Liver (tissue), 9 donors: Measurements from ENCODE around the gene SRC. TPM values are rescaled to one million over a fixed set of nuclear protein-coding genes. Genes with fewer than 3 reads are reported as not detected.
"Not testable (repeated sequence)": the region's sequence is repeated elsewhere in the genome, so short reads cannot be mapped to it uniquely, and the experiment has no call there.

ENCODE experiments used
- DNase-seq: peaks from one replicate; pipeline ENCODE4 v3.0.0-alpha.2; 2017; ENCODE audit warnings: low spot score
- H3K27ac ChIP-seq, 2 donors: one replicate each; pipeline ENCODE4 v1.7.0; 2013; ENCODE audit warnings: inconsistent platforms in 2 of 2, low read length in 2 of 2, control low read depth in 1 of 2, low read depth in 1 of 2, mild to moderate bottlenecking in 1 of 2
- H3K27me3 ChIP-seq, 4 donors: one replicate each; pipeline versions ENCODE4 v1.6.1 to v1.7.0; 2013; ENCODE audit warnings: low read length in 3 of 4, inconsistent platforms in 1 of 4, mild to moderate bottlenecking in 1 of 4, moderate library complexity in 1 of 4; ENCODE audit not compliant: control insufficient read depth in 4 of 4, insufficient read depth in 4 of 4
- H3K36me3 ChIP-seq, 4 donors: one replicate each; pipeline versions ENCODE4 v1.6.1 to v1.7.0; 2013; ENCODE audit warnings: low read length in 3 of 4, mild to moderate bottlenecking in 3 of 4, low read depth in 1 of 4, moderate library complexity in 1 of 4; ENCODE audit not compliant: control insufficient read depth in 4 of 4, insufficient read depth in 3 of 4
- H3K4me1 ChIP-seq, 4 donors: one replicate each; pipeline versions ENCODE4 v1.6.1 to v1.7.0; 2013; ENCODE audit warnings: low read length in 3 of 4, mild to moderate bottlenecking in 3 of 4, moderate library complexity in 1 of 4; ENCODE audit not compliant: control insufficient read depth in 4 of 4, insufficient read depth in 4 of 4
- H3K4me3 ChIP-seq, 3 donors: one replicate each; pipeline versions ENCODE4 v1.6.1 to v1.7.0; 2013; ENCODE audit warnings: low read length in 3 of 3, control low read depth in 1 of 3, low read depth in 1 of 3, mild to moderate bottlenecking in 1 of 3
- H3K9ac ChIP-seq, 2 donors: one replicate each; pipeline ENCODE4 v1.7.0; 2013; ENCODE audit warnings: low read length in 2 of 2, mild to moderate bottlenecking in 2 of 2, moderate library complexity in 2 of 2, control low read depth in 1 of 2, low read depth in 1 of 2
- H3K9me3 ChIP-seq, 4 donors: one replicate each; pipeline versions ENCODE4 v1.6.1 to v1.7.0; 2013; ENCODE audit warnings: low read length in 3 of 4; ENCODE audit not compliant: control insufficient read depth in 4 of 4
- EGR1 ChIP-seq, 2 donors: IDR thresholded peaks; 2 replicates each; pipeline ENCODE4 v1.6.1; 2016 to 2018; ENCODE audit warnings: antibody characterized with exemption in 2 of 2, low read depth in 2 of 2
- FOXA1 ChIP-seq: IDR thresholded peaks from 2 replicates; pipeline ENCODE4 v1.6.1; 2016; ENCODE audit warnings: antibody characterized with exemption
- FOXA2 ChIP-seq: IDR thresholded peaks from 2 replicates; pipeline ENCODE4 v1.6.1; 2016; ENCODE audit warnings: antibody characterized with exemption
- GABPA ChIP-seq, 2 donors: IDR thresholded peaks in 1 of 2; conservative IDR thresholded peaks in 1 of 2; 2 replicates each; pipeline ENCODE4 v1.6.1; 2016; ENCODE audit warnings: antibody characterized with exemption in 2 of 2, mild to moderate bottlenecking in 1 of 2, moderate library complexity in 1 of 2
- HNF4G ChIP-seq: IDR thresholded peaks from 2 replicates; pipeline ENCODE4 v1.6.1; 2016; ENCODE audit warnings: antibody characterized with exemption
- JUND ChIP-seq, 2 donors: IDR thresholded peaks; 2 replicates each; pipeline ENCODE4 v1.6.1; 2016; ENCODE audit warnings: antibody characterized with exemption in 2 of 2
- NR2F2 ChIP-seq: IDR thresholded peaks from 2 replicates; pipeline ENCODE4 v1.6.1; 2016; ENCODE audit warnings: antibody characterized with exemption
- RAD21 ChIP-seq, 2 donors: IDR thresholded peaks; 2 replicates each; pipeline ENCODE4 v1.6.1; 2016; ENCODE audit warnings: antibody characterized with exemption in 2 of 2, mild to moderate bottlenecking in 2 of 2
- RXRA ChIP-seq, 2 donors: IDR thresholded peaks; 2 replicates each; pipeline ENCODE4 v1.6.1; 2017 to 2018; ENCODE audit warnings: antibody characterized with exemption in 2 of 2, mild to moderate bottlenecking in 1 of 2
- TAF1 ChIP-seq: conservative IDR thresholded peaks from 2 replicates; pipeline ENCODE4 v1.6.1; 2016; ENCODE audit warnings: antibody characterized with exemption, mild to moderate bottlenecking
- WGBS: extraction: QIAGEN DNeasy Blood & Tissue Kit; methylation state at CpG from one replicate; pipeline ENCODE4 v1.1.7; 2013; 5-methylcytosine and 5-hydroxymethylcytosine counted together
- polyA plus RNA-seq, 2 donors: library from polyadenylated mRNA; stranded (reverse) in 1 of 2; unstranded in 1 of 2; fragments of 200-250 nt in 1 of 2; fragments of >200 nt in 1 of 2; fragmentation: Nextera tagmentation in 1 of 2; extraction: Ambion mirVana in 1 of 2; gene quantifications; one replicate each; pipeline versions ENCODE4 v1.2.1 to v1.2.3, GENCODE V29; 2013 to 2015
- total RNA-seq, 2 donors: library from RNA; depleted of rRNA; stranded (reverse); fragments of >200 nt; gene quantifications; one replicate each; pipeline ENCODE4 v1.2.3, GENCODE V29; 2014
- TF ChIP-seq, protein P1 (sequence below): IDR thresholded peaks from 2 replicates; pipeline ENCODE4 v1.6.1; 2016; ENCODE audit warnings: antibody characterized with exemption
- TF ChIP-seq, protein P2 (sequence below): IDR thresholded peaks from 2 replicates; pipeline ENCODE4 v1.6.1; 2016; ENCODE audit warnings: antibody characterized with exemption
- TF ChIP-seq, protein P3 (sequence below): IDR thresholded peaks from 2 replicates; pipeline ENCODE4 v1.6.1; 2016; ENCODE audit warnings: antibody characterized with exemption
- donor health status: healthy.
- donor health status: healthy.
- donor health status: healthy.
- donor health status: healthy.
- donor health status: healthy.

The SRC gene
- total and polyA plus RNA-seq, 4 donors, result 3.3 to 21.2 (median 5.4) TPM

DNA sequence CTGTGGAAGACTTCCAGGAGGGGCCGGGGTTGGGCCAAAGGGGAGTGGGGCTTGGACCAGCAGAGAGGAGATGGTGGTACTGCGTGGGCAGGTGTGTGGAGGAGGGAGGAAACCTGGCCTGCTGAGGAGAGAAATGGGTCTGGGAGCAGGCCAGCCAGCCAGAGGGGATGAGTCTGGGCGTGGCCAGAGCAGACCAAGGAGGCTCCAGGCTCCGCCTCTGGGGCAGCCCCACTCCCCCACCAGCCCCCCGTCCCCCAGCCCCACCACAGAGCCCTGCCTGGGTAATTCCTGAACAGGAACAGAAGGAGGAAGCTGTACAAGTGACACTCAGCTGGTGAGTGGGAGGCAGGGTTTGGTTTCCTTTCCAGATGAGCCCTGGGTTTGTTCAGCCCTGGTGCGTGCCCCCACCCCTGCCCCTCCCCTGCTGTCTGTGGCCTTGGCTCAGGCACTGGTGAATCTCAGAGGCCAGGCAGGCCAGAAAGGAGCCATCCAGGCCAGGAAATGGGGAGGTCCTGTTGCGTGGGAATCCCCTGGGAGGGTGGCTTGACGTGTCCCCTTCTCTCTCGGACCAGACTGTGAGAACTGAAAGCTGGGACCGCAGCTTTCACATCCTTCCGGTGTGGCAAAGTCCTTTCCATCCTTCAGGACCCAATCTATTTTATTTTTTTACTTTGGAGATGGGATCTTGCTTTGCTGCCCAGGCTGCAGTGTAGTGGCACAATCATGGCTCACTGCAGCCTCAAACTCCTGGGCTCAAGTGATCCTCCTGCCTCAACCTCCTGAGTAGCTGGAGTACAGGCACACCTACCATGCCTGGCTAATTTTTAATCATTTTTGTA, 9.4 kb upstream of the SRC start:
- no peak for DNase-seq
- Histone ChIP-seq H3K27me3 (no peaks in the 10 kb centered on the region), H3K36me3 (no peaks in the 10 kb centered on the region), H3K9me3 (no peaks in the 10 kb centered on the region), H3K9ac (no peak overlapping the region), H3K4me3 (no peak overlapping the region), H3K27ac (no peak overlapping the region), H3K4me1 (peaks cover 0 to 4% (median 0%) of the 10 kb centered on the region in 4 donors)
- WGBS, result 66% methylated on average over 11 of the region's 11 CpGs
- no peak for TF ChIP-seq TAF1
- peak; percentile 36 for TF ChIP-seq NR2F2

DNA sequence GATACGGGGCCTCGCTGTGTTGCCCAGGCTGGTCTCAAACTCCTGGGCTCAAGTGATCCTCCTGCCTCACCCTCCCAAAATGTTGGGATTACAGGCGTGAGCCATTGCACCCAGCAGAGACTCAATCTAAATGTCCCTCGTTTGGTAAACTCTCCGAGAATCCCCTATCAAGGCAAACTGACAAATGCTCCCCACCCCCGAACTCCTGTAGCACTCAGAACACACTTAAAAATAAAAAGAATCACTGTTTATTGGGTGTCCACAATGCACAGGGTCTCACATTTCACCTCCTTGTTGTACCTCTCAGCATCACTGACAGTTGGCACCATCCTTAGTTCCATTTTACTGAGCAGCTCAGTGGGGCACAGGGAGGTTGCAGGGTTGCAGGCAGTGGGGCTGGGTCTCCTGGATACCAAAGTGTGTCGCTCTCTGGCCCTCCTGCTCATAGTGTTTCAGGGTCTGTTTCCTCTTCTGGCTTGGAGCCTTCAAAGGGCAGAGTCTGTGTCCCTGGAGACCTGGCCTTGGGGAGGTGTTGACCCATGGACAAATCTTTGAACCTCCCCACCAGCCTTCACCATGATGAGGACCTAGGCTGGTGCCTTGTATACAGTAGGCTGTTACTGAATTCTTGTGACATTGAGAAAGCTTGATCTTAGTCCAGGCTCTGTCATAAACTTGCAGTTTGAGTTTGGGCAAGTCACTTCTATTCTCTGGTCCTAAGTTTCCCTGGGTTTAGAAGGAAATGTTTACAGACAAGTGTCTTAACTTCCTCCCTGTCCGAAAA, 8.5 kb upstream of the SRC start:
- no peaks in the 10 kb centered on the region for H3K36me3 ChIP-seq
- no peak for DNase-seq

DNA sequence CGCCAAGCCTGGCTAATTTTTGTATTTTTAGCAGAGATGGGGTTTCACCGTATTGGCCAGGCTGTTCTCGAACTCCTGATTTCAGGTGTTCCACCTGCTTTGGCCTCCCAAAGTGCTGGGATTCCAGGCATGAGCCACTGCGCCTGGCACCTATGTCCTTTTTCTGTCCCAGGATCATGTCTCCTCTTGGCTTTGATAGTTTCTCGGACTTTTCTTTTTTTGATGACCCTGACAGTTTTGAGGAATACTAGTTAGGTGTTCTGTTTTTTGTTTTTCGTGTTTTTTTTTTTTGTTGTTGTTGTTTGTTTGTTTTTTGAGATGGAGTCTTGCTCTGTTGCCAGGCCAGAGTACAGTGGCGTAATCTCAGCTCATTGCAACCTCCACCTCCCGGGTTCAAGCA, 7.6 kb upstream of the SRC start:
- H3K9me3 ChIP-seq, H3K27ac ChIP-seq, DNase-seq, H3K9ac ChIP-seq, H3K4me1 ChIP-seq, H3K36me3 ChIP-seq, H3K4me3 ChIP-seq, H3K27me3 ChIP-seq: not testable (repeated sequence)
- WGBS, result 93% methylated on average over 8 of the region's 8 CpGs

More for the DNA sequence above, 8.5 kb upstream of the SRC start:
- 83% methylated on average over 8 of the region's 8 CpGs for WGBS
- Histone ChIP-seq H3K4me3 (no peak overlapping the region), H3K27me3 (no peaks in the 10 kb centered on the region), H3K9ac (no peak overlapping the region), H3K9me3 (no peaks in the 10 kb centered on the region), H3K4me1 (peaks cover 0 to 4% (median 0%) of the 10 kb centered on the region in 4 donors), H3K27ac (no peak overlapping the region)
- TF ChIP-seq RXRA (IDR thresholded peaks at IDR 0.05) (no peak), HNF4G (no peak), NR2F2 (no peak), TAF1 (no peak), FOXA2 (no peak), FOXA1 (no peak), EGR1 (IDR thresholded peaks at IDR 0.05; ENCODE audit: low read depth in 2 of 2) (no peak), JUND (IDR thresholded peaks at IDR 0.05) (no peak), GABPA (IDR thresholded peaks at IDR 0.05 in 1 of 2, conservative IDR thresholded peaks at IDR 0.05 in 1 of 2) (no peak), RAD21 (IDR thresholded peaks at IDR 0.05) (no peak)
- TF ChIP-seq, protein P1, sequence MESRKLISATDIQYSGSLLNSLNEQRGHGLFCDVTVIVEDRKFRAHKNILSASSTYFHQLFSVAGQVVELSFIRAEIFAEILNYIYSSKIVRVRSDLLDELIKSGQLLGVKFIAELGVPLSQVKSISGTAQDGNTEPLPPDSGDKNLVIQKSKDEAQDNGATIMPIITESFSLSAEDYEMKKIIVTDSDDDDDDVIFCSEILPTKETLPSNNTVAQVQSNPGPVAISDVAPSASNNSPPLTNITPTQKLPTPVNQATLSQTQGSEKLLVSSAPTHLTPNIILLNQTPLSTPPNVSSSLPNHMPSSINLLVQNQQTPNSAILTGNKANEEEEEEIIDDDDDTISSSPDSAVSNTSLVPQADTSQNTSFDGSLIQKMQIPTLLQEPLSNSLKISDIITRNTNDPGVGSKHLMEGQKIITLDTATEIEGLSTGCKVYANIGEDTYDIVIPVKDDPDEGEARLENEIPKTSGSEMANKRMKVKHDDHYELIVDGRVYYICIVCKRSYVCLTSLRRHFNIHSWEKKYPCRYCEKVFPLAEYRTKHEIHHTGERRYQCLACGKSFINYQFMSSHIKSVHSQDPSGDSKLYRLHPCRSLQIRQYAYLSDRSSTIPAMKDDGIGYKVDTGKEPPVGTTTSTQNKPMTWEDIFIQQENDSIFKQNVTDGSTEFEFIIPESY, result no peak
- TF ChIP-seq, protein P2, sequence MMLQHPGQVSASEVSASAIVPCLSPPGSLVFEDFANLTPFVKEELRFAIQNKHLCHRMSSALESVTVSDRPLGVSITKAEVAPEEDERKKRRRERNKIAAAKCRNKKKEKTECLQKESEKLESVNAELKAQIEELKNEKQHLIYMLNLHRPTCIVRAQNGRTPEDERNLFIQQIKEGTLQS, result no peak
- TF ChIP-seq, protein P3, sequence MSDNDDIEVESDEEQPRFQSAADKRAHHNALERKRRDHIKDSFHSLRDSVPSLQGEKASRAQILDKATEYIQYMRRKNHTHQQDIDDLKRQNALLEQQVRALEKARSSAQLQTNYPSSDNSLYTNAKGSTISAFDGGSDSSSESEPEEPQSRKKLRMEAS, result no peak
